Adrenal gland (tissue), 12 donors: ENCODE results near the gene COP1. TPM values are rescaled to one million over a fixed set of nuclear protein-coding genes. Genes with fewer than 3 reads are reported as not detected.

Experiments used
- DNase-seq, 7 donors: peaks; one replicate each; pipeline ENCODE4 v3.0.0-alpha.2; 2019 to 2020
- H3K27ac ChIP-seq, 5 donors: fragments of 200-600 bp; sonication (generic) in 4 of 5; 1 replicate in 3 of 5; 2 replicates in 2 of 5; pipeline versions ENCODE4 v1.5.1 to v1.8.0; 2016 to 2020; ENCODE audit warnings: mild to moderate bottlenecking in 1 of 5
- H3K27me3 ChIP-seq: fragments of 200-600 bp; 2 replicates; pipeline ENCODE4 v1.8.0; 2021
- H3K36me3 ChIP-seq, 2 donors: fragments of 200-600 bp; replicated peaks in 1 of 2; 1 replicate in 1 of 2; 2 replicates in 1 of 2; pipeline versions ENCODE4 v1.5.1 to v1.8.0; 2018 to 2022
- H3K4me1 ChIP-seq, 2 donors: fragments of 200-600 bp; replicated peaks in 1 of 2; 1 replicate in 1 of 2; 2 replicates in 1 of 2; pipeline versions ENCODE4 v1.5.1 to v1.8.0; 2018 to 2021
- H3K4me3 ChIP-seq, 4 donors: fragments of 200-600 bp; sonication (generic) in 3 of 4; one replicate each; pipeline ENCODE4 v1.5.1; 2016 to 2018
- H3K9me3 ChIP-seq, 3 donors: fragments of 200-600 bp; sonication (generic) in 1 of 3; replicated peaks in 1 of 3; 1 replicate in 2 of 3; 2 replicates in 1 of 3; pipeline versions ENCODE4 v1.5.1 to v1.8.0; 2016 to 2021
- POLR2A ChIP-seq, 2 donors: fragments of 450-650 bp; IDR thresholded peaks; one replicate each; pipeline ENCODE4 v1.6.1; 2017; ENCODE audit warnings: antibody characterized with exemption in 2 of 2, mild to moderate bottlenecking in 2 of 2, moderate library complexity in 1 of 2
- WGBS, 4 donors: extraction: QIAGEN DNeasy Blood & Tissue Kit in 2 of 4; methylation state at CpG; one replicate each; pipeline versions ENCODE4 v1.1.5 to v1.1.7; 2013 to 2017; 5-methylcytosine and 5-hydroxymethylcytosine counted together
- intact Hi-C, 2 donors: fragments of 100-400 bp; cut with DNase I; formaldehyde crosslinking; loops; one replicate each; pipeline versions ENCODE4 v1.14.1 to v1.15.0; 2022 to 2023
- polyA plus RNA-seq, 3 donors: library from polyadenylated mRNA; stranded (reverse); fragments of 200-250 nt in 2 of 3; fragments of 350-450 nt in 1 of 3; fragmentation: Illumina TruSeq in 1 of 3; extraction: RNeasy Lipid Tissue Mini Kit (QIAGEN cat#74804) in 1 of 3; gene quantifications; one replicate each; pipeline ENCODE4 v1.2.3, GENCODE V29; 2013 to 2014
- total RNA-seq, 9 donors: library from RNA; depleted of rRNA in 4 of 9; stranded (reverse); fragments of >200 nt in 4 of 9; fragments of 120-200 nt in 1 of 9; fragmentation: NEBNext Ultra II Directional in 1 of 9; extraction: Animal tissue kit (Norgen Biotek cat#: 25700) in 1 of 9; gene quantifications; one replicate each; pipeline versions ENCODE4 v1.1.0 to v1.2.4, GENCODE V29; 2013 to 2023
- TF ChIP-seq, protein P1 (sequence below), 6 experiments: fragments of 450-650 bp in 4 of 6; fragments of 200-600 bp in 2 of 6; sonication (generic) in 1 of 6; IDR thresholded peaks; 1 replicate in 5 of 6; 2 replicates in 1 of 6; pipeline versions ENCODE4 v1.5.1 to v1.8.0; 2016 to 2021; ENCODE audit warnings: antibody characterized with exemption in 6 of 6, mild to moderate bottlenecking in 2 of 6, moderate library complexity in 1 of 6
- donor health status: healthy with polysubstance abuse.
- donor health status: Bipolar disorder and iron deficiency.
- donor health status: DM: yes; HTN: yes; CAD: no.
- donor health status: DM: no; HTN: no; CAD: no.
- donor health status: DM: no; HTN: no; CAD: no.
- donor health status: DM: yes; HTN: yes; CAD: no.

COP1 gene
- total and polyA plus RNA-seq, 12 donors, result 27.4 to 80.0 (median 36.7) TPM

DNA sequence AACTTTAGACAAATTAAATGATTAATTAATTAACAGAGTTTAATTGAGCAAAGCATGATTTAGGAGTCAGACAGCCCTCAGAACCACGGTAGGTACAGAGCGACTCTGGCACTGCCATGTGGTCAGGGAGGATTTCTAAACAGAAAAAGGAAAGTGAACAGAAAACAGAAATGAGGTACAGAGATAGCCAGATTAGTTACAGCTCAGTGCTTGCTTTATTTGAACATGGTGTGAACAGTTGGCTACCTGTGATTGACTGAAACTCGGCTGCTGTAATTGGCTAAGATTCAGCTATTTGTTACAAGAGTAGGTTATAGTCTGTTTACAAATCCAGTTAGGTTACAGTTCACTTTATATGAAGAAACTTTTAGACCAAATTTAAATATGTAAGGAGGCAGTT lies 300.7 kb downstream of the COP1 start:
- no peak for DNase-seq
- H3K27ac ChIP-seq, result no peak overlapping the region
- H3K4me3 ChIP-seq, result no peak overlapping the region
- no peaks in the 10 kb centered on the region for H3K4me1 ChIP-seq
- H3K27me3 ChIP-seq, result no peaks in the 10 kb centered on the region
- TF ChIP-seq POLR2A (IDR thresholded peaks at IDR 0.05), result no peak
- TF ChIP-seq, protein P1, sequence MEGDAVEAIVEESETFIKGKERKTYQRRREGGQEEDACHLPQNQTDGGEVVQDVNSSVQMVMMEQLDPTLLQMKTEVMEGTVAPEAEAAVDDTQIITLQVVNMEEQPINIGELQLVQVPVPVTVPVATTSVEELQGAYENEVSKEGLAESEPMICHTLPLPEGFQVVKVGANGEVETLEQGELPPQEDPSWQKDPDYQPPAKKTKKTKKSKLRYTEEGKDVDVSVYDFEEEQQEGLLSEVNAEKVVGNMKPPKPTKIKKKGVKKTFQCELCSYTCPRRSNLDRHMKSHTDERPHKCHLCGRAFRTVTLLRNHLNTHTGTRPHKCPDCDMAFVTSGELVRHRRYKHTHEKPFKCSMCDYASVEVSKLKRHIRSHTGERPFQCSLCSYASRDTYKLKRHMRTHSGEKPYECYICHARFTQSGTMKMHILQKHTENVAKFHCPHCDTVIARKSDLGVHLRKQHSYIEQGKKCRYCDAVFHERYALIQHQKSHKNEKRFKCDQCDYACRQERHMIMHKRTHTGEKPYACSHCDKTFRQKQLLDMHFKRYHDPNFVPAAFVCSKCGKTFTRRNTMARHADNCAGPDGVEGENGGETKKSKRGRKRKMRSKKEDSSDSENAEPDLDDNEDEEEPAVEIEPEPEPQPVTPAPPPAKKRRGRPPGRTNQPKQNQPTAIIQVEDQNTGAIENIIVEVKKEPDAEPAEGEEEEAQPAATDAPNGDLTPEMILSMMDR (IDR thresholded peaks at IDR 0.05), result no peak
- peaks cover 0 to 6% (median 0%) of the 10 kb centered on the region in 3 donors for H3K9me3 ChIP-seq
- no peaks in the 10 kb centered on the region for H3K36me3 ChIP-seq
- WGBS, 4 donors, result 83 to 92% (median 86%) methylated on average over 3 of the region's 3 CpGs
- intact Hi-C loops, result no loop called here

DNA sequence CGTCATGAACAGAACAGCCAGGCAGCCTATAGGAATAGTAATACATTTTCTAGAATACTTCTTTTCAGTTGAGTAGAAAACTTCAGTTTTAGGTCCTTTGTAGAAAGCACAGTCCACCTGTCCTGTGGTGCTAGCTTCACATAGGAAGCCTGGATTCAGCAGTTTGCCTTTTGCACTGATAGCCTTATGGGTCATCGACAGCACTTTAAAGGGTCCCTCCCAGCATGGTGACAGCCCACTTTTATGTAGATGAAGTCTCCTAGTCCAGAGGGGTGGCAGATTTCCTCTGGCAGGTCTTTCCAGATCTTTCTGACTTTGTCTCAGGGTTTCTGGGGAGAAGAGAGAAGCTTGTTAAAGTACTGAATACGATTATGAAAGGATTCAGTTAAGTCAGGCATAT lies 302.3 kb downstream of the COP1 start:
- no peaks in the 10 kb centered on the region for H3K9me3 ChIP-seq

GRCh38 chr1:175902281-175902680 lies 304.8 kb downstream of the COP1 start:
- no peaks in the 10 kb centered on the region for H3K9me3 ChIP-seq
- no peak for DNase-seq
- WGBS, 4 donors, result 88 to 94% (median 91%) methylated on average over 8 of the region's 8 CpGs
- H3K36me3 ChIP-seq, result no peaks in the 10 kb centered on the region
- no peak overlapping the region for H3K27ac ChIP-seq
- no peak overlapping the region for H3K4me3 ChIP-seq
- no peak for TF ChIP-seq POLR2A (IDR thresholded peaks at IDR 0.05)
- TF ChIP-seq, protein P1 (IDR thresholded peaks at IDR 0.05), result no peak
- H3K27me3 ChIP-seq, result no peaks in the 10 kb centered on the region
- intact Hi-C loops, result no loop called here
- H3K4me1 ChIP-seq, result no peaks in the 10 kb centered on the region

More for the DNA sequence above, 302.3 kb downstream of the COP1 start:
- Histone ChIP-seq H3K4me3 (no peak overlapping the region), H3K4me1 (no peaks in the 10 kb centered on the region), H3K27me3 (no peaks in the 10 kb centered on the region), H3K36me3 (no peaks in the 10 kb centered on the region), H3K27ac (no peak overlapping the region)
- TF ChIP-seq, protein P1 (IDR thresholded peaks at IDR 0.05), result no peak
- no peak for TF ChIP-seq POLR2A (IDR thresholded peaks at IDR 0.05)
- 84 to 90% (median 88%) methylated on average over 3 of the region's 3 CpGs for WGBS, 4 donors
- intact Hi-C loops, result no loop called here
- DNase-seq, result no peak

DNA sequence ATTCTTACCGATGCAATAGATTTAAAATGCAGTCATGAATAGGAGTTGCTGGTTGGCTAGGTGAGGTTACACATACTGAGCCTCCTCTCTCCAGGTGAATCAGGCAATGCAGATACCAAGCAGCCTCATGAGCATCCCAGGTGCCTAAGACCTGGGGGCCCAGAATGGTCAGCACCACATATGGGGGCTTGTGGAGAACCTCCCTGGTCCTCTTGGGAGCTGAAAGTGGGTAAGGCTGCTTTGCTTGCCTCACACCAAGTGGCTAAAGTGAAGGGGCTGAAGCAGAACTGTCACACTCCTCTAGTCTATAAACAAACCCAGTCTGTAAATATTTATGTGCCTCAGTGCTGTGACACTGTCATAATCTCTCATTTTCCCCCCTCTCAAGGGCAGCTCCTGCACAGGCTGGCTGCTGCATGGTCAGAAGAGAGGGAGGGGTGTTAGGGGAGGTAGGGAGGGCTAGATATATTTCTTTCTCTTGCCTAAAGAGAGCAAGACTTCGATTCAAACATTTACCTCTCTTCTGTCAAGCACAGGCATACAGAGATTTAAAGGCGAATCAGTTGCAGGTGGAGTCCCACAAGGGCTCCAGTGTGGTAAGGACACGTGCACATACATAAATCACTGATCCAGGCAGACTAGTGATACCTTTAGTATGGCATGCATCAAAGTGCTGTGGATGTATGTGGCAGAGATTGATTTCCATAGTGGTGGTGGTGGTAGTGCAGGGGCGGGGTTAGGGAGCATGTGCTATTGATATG lies 305.8 kb downstream of the COP1 start:
- H3K27me3 ChIP-seq, result no peaks in the 10 kb centered on the region
- WGBS, 4 donors, result 78 to 86% (median 84%) methylated on average over 5 of the region's 5 CpGs
- H3K4me1 ChIP-seq, result no peaks in the 10 kb centered on the region
- H3K9me3 ChIP-seq, result no peaks in the 10 kb centered on the region
- no peak overlapping the region for H3K27ac ChIP-seq
- intact Hi-C loops, result no loop called here
- H3K36me3 ChIP-seq, result no peaks in the 10 kb centered on the region
- DNase-seq, result no peak
- TF ChIP-seq, protein P1 (IDR thresholded peaks at IDR 0.05), result no peak
- TF ChIP-seq POLR2A (IDR thresholded peaks at IDR 0.05), result no peak
- H3K4me3 ChIP-seq, result no peak overlapping the region
